G401 (cell line): ENCODE measurements around the gene CEP350. TPM values are rescaled to one million over a fixed set of nuclear protein-coding genes. Genes with fewer than 3 reads are reported as not detected.
"Not testable (repeated sequence)": the region's sequence is repeated elsewhere in the genome, so short reads cannot be mapped to it uniquely, and the experiment has no call there.

Experiments
- DNase-seq: peaks from one replicate; pipeline ENCODE4 v3.0.0-alpha.2; 2015; ENCODE audit warnings: low spot score
- in situ Hi-C: cut with HindIII; loops from 2 replicates; pipeline ENCODE4 v1.10.0; 2016; ENCODE audit warnings: low sequenced_read_pairs, mixed read lengths
- total RNA-seq: library from RNA; depleted of rRNA; stranded (reverse); fragments of >200 nt; shearing (Covaris generic); gene quantifications from 2 replicates; pipeline ENCODE4 v1.2.3, GENCODE V29; 2014

Gene CEP350
- total RNA-seq, 1 experiment from 2014 or later = 64.9 TPM

DNA sequence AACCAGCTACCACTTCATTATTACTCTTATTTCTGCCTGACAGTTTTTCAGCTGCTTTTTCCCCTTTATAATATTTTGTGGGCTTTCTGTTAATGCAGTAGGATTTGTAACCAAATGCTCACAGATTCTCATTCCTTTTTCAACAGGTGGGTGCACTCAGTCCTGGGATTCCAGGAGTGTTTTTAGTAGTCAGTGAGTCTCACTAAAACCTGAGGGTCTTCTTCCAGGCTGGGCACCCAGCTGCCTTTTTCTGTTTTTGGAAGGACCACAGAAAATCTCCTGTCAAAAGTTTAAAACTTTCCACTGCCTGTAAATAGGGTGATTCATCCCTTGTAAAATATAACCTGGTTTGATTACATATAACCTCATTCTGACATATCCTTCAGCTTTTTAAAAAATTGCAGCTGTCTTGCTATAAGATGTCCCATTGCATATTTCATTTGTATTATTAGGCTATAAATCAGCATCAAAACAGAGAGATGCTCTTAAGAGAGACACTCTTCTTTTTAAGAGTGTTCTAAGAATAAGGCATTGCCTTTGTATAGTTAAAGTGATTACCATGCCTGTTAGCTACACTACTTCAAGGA, 16.8 kb upstream of the CEP350 start:
- in situ Hi-C loops = no loop called here
- no peak for DNase-seq

DNA sequence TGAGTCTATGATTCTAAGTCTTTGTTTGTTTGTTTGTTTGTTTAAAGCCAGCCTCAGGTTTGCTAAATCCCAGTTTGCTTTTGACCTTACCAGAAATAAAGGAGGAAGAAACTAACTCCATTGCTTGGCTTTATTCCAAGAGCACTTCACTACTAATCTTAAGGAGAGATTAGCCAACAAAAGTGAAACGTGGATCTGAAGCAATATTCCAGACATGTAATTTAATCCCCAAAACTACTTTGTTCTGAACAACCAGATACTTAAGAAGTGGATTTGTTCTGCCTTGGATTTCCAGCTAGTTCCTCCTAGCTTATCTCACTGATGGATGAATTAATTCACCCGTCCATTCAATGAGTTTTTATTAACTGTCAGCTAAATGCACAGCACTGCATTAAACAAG, 15.9 kb upstream of the CEP350 start:
- in situ Hi-C loops = no loop called here
- no peak for DNase-seq

DNA sequence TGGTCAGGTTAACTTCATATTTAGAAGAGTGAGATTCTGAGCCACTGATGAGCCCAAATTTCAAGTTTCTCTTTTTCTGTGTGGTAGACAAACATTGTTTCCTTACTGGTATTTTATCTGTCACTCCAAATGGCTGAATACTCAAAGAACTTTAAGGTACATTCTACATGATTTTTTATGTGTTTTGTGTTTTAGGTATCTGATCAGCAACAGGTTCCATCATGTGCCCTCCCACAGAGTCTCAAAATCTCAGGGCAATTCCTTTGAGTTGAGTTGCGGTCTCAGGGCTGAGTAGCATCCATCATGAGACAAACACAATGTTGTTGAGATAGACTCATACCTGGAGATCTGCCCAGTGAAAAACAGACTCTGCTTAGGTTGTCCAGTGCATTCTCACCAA, 14.7 kb upstream of the CEP350 start:
- in situ Hi-C loops = no loop called here
- no peak for DNase-seq

DNA sequence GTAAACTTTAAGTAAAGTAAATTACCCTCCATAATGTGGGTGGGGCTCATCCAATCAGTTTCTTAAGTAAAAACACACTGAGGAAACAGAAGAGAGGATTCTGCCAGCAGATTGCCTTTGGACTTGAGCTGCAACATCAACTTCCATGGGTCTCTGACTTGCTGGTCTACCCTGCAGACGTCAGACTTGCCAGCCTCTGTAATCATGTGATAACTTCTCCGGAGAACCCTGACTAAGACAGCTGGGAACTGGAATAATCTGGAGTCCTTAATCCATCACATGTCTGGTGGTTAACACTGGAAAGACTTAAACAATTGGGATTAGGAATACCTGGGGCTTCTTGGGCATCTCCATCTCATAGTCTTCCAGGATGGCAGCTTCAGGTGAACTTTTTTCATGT, 13.2 kb upstream of the CEP350 start:
- in situ Hi-C loops = no loop called here

DNA sequence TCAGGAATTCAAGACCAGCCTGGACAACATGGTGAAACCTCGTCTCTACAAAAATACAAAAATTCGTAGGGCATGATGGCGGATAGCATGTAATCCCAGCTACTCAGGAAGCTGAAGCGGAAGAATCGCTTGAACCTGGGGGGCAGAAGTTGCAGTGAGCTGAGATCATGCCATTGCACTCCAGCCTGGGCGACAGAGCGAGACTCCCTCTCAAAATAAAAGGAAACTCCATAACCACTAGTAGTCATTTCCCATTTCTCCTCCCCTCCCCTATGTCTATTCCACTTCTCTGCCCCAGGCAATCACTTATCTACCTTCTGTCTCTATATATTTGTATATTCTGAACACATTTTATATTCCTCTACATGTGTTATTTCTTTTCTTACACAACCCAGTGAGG, 4.0 kb upstream of the CEP350 start:
- no peak for DNase-seq
- in situ Hi-C loops = no loop called here

More for the DNA sequence above, 13.2 kb upstream of the CEP350 start:
- no peak for DNase-seq

DNA sequence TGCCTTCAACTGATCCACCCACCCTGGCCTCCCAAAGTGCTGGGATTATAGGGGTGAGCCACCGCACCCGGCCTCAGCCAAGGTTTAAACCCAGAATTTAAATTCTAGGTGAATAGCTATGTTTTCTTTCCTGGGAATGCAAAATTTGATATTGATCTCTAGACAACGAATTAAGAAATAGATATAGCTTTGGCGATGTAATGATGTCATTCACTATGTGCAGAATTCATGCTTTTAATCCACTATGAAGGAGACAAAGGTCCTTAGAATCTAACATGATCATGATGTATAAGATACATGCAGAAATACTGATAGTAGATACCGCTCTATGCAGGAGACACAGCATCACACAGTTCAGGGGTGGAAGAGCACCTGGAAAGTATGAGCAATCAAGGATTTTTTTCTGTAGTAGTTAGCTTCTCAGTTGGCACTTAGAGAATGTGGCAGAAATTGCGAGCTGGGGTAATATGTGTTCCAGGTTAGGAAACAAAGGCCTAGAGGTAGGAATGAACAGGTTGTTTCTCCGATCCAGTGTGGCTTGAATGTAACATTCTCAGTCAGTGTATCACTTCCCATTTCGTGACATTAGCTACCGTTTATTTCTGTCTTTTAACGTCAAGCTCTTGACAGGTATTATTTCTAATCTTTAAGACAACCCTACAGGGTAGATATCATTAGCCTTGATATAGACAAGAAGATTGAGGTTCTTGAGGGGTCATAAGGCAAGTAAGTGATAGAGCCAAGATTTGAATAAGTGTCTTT, 3.0 kb upstream of the CEP350 start:
- no peak for DNase-seq
- in situ Hi-C loops = no loop called here

DNA sequence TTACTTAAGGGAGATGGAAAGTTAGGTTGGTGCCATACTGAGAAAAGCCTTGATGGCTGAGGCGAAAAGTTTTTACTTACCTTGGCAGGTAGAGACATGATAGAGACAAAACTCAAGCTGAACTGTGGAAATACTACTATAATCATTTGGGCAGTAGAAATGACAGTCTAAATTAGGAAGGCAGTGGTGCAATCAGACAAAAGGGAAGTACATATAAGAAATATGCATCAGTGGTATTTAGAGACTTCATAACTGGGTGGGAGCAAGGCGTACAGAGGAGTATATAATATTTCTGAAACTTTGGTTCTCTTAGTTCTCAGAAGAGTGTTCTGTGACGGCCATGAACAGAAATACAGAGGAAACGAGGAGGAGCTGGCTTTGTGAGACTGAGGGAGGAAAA, 2.4 kb upstream of the CEP350 start:
- in situ Hi-C loops = no loop called here
- DNase-seq = no peak

DNA sequence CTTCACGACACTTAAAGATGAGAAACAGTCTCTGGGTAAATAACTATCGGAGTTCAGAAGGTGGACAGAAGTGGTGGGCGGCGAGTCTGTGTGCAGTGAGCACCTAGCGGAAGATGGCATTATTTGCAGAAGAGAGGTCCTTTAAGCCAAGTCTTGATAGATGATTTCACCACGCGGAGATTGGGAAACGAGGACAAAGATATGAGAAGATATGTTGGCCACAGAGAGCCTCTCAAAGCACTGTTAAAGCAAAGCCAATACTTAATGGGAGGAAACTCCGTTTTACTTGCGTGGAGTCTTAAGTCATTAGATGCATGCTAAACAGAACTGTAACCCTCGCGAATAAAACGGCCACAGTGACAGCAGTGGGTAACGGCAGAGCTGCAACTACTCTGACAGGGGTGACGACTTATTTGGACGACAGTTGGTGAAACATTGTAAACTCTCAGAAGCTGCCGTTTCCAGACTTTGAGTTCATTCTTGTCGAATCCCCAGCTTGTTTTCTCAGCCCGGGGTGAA, 577 bp upstream of the CEP350 start:
- no peak for DNase-seq

DNA sequence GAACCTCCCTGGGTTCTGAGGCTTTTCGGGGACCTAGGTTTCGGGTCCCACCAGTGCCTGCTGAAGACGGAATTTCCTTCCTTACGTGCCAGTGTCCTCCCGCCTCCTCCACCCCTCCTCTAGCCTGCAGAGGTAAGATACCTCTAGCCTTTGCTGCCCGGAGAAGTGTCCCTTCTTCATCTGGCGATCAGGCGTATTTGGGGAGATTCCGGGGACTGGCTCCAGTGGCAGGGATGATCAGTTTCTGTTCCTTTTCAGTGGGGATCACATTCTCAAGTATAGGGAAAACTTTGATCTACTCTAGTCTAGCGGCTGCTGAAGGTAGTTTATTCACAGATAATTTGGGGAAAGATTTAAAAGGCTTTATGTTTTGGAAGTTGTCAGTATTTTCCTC, 674 bp downstream of the CEP350 start:
- DNase-seq = peak; percentile 52
- in situ Hi-C loops = no loop called here

More for the DNA sequence above, 577 bp upstream of the CEP350 start:
- in situ Hi-C loops = no loop called here

DNA sequence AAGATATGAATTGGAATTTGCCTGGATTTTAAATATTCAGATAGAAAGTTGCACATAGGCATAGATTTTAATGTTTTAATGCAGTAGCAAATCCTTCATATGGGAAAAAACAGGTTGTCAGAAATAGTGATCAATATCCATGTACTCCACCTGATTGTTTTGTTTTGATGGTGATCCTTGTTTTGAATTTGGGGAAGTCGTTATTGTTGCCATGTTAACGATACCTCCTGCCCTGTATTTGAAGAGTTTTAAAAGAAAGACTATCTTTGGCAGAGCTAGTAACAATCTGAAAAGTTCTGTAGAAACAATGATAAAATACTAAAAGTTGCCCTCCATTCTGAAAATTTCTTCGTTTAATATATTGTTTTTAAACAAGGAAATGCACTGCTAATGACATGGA, 1.1 kb downstream of the CEP350 start:
- no peak for DNase-seq
- in situ Hi-C loops = no loop called here

DNA sequence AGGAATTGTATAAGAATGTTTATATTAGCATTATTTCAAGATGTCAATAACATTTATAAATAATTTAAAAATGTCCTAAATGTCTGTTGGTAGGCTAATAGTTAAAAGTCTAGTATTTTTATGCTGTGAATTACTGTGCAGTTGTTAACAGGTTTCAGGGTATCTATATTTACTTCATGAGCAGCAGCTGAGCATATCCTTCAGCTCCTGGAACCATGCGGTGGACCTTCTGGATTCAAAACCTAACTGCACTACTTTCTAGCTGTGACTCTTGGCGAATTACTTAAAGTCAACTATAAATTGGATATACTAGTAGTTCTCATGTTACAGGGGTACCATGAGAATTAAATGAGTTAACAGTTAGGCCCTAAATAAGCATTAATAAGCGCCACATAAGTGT, 3.7 kb downstream of the CEP350 start:
- in situ Hi-C loops = no loop called here
- DNase-seq = no peak

DNA sequence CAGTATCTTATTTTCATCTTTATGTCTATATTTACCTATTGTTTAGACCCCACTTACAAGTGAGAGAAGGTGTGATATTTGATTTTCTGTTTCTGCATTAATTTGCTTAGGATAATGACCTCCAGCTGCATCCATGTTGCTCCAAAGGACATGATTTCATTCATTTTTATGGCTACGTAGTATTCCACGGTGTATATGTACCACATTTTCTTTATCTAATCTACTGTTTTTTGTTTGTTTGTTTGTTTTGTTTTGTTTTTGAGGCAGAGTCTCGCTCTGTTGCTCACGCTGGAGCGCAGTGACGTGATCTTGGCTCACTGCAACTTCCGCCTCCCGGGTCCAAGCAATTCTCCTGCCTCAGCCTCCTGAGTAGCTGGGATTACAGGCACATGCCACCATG, 7.6 kb downstream of the CEP350 start:
- DNase-seq, in situ Hi-C loops: not testable (repeated sequence)

DNA sequence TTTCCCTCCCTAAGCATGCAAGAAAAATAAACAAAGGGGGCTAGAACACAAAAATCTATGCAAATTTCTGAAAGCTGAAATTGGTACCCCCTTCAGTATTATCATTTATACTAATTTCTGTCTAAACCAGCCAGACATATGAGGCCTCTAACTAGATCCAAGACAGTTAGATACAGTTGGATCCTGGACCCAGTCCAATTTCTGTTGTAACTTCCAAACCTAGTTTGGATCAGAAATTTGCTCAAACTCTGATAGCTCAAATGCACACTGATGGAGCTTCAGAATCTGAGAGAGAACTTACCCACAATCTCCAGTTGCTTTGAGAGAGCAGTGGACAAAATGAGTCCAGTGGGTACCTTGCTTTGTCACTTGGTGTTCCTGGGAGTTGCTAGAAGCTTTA, 11.9 kb downstream of the CEP350 start:
- in situ Hi-C loops = no loop called here

DNA sequence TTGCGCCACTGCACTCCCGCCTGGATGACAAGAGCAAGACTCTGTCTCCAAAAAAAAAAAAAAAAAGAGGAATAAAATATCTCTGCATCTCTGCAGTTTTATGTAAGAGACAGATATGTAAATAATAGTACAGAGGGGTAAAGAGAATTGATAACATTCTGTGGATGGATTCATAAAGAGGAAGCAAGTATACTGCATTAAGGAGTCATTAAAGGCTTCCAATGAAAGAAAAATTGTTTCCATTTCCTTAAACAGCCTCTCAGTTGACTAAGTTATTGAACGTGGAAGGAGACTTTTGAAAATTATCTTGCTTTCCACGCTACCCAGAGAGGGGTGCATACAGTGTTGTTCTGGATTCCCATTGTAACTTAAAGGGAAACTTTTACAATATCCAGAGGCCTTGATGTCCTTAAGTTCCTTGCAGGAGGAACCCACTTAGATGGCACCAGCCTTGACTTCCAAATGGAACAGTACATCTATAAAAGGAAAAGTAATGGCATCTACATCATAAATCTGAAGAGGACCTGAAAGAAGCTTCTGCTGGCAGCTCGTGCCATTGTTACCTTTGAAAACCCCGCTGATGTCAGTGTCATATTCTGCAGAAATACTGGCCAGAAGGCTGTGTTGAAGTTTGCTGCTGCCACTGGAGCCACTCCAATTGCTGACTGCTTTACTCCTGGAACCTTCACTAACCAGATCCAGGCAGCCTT, 13.8 kb downstream of the CEP350 start:
- in situ Hi-C loops = no loop called here
- no peak for DNase-seq

More for the DNA sequence above, 11.9 kb downstream of the CEP350 start:
- no peak for DNase-seq

DNA sequence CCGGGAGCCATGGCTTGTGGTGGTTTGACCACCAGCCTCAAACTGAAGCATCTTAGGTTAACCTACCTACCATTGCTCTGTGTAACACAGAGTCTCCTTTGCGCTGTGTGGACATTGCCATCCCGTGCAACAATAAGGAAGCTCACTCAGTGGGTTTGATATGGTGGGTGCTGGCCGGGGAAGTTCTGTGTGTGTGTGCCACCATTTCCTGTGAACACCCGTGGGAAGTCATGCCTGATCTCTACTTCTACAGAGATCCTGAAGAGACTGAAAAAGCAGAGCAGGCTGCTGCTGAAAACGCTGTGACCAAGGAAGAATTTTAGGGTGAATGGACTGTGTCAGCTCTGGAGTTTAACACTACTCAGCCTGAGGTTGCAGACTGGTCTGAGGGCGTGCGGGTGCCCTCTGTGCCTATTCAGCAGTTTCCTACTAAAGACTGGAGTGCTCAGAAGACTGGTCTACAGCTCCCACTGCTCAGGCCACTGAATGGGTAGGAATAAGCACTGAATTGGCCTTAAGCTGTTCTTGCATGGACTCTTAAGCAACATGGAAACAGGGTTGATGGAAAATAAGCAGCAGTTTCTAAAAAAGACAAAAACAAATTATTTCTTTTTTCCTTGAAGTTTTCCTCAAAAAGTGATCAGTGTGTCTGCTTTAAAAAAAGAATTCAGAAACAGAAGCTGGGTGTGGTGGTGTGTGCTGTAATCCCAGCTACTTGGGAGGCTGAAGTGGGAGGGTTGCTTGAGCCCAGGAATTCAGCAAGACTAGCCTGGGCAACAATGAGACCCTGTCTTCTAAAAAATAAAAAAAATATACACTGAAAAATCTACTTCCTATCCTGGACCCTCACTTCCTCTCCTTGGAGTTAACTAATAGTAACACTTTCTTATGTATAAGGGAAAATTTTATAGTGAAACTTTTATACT, 14.6 kb downstream of the CEP350 start:
- DNase-seq = no peak
- in situ Hi-C loops = no loop called here

DNA sequence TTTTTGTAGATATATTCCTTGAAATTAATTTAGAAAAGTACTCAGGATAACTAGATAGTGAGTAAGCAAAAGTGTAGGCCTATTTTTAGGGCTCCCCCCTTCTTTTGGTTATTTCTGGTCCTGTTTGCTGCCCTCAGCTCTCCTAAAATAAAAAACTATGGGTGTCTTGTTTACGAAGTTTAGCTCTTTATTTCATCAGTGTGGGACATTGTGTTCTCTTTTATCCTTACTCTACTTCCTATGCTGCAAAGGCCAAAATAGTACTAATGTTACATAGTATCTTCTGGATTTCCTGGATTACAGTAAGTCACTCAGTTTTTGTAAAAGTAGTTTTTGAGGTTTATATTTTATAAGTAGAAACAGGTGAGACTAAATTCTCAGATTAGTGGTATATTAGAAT, 15.4 kb downstream of the CEP350 start:
- in situ Hi-C loops = no loop called here
- no peak for DNase-seq

DNA sequence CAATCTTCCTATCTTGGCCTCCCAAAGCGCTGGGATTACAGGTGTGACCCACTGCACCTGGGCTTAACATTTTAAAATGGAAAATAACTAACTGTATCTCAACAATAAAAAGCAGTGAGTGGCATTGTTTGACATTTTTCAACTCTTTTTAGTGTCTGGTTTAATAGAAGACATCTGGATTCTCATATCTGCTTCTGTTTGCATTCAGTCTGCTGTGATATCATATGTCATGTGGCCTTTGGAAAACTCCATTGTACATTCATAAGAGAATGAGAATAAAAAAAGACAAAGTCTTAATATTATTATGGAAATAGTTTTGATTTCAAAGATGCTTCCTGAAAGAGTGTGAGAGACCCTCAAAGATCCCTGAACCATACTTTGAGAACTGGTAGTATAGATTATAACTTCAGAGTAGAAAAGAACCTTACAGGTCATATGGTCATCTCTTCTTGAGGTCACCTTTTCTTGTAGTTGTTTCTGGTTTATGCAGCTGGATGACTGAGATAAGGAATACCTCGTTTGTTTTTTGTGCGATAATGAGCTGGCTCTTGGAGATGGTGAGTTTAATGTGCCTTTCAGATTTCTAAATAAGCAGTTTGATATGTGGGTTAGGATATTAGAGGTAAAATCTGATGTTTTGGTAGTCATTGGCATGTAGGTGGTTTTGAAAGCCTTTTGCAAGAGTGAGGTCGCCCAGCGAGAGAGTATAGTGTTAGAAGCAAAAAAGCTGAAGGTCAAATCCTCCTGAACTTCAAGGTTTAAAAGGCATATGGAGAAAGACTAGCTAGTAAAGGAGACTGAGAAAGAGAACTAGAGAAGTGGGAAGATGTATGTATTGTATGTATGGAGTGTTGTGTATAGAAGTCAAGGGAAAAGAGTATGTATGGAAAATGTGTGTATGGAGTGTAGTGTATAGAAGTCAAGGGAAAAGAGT, 17.2 kb downstream of the CEP350 start:
- in situ Hi-C loops = no loop called here

More for the DNA sequence above, 17.2 kb downstream of the CEP350 start:
- no peak for DNase-seq
